Breast epithelium (tissue), 3 donors: ENCODE results near the gene SYNPO.

Experiments used
- POLR2AphosphoS5 ChIP-seq, 3 donors: sonication (generic); formaldehyde crosslinking; IDR thresholded peaks; one replicate each; pipeline ENCODE4 v1.6.1; 2017; ENCODE audit warnings: antibody characterized with exemption in 3 of 3
- TF ChIP-seq, protein P1 (sequence below), 3 donors: fragments of 450-650 bp; IDR thresholded peaks; one replicate each; pipeline ENCODE4 v1.5.1; 2016 to 2017; ENCODE audit warnings: antibody characterized with exemption in 3 of 3, mild to moderate bottlenecking in 3 of 3, moderate library complexity in 3 of 3

DNA sequence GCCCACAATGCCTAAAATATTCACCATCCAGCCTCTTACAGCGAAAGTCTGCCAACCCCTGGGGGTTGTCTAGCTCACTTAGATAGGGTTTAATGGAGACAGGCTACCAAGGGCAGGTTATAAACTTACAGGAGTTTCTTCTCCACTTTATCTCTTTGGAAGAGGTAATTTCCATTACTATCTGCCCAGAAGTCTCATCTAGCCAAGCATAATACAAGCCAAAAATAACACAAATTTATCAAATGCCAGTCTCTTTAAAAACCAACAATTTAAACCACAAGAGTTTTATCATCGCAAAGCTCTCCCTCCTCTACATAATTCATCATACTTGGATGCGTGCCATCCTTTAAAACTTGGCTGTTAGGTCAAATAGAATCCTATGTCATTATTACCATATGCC is 54.2 kb downstream of the SYNPO start:
- TF ChIP-seq, protein P1, sequence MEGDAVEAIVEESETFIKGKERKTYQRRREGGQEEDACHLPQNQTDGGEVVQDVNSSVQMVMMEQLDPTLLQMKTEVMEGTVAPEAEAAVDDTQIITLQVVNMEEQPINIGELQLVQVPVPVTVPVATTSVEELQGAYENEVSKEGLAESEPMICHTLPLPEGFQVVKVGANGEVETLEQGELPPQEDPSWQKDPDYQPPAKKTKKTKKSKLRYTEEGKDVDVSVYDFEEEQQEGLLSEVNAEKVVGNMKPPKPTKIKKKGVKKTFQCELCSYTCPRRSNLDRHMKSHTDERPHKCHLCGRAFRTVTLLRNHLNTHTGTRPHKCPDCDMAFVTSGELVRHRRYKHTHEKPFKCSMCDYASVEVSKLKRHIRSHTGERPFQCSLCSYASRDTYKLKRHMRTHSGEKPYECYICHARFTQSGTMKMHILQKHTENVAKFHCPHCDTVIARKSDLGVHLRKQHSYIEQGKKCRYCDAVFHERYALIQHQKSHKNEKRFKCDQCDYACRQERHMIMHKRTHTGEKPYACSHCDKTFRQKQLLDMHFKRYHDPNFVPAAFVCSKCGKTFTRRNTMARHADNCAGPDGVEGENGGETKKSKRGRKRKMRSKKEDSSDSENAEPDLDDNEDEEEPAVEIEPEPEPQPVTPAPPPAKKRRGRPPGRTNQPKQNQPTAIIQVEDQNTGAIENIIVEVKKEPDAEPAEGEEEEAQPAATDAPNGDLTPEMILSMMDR (IDR thresholded peaks at IDR 0.05), result no peak
- no peak for TF ChIP-seq POLR2AphosphoS5 (IDR thresholded peaks at IDR 0.05)
